ENCODE results near the gene GDF15. TPM values are rescaled to one million over a fixed set of nuclear protein-coding genes. Genes with fewer than 3 reads are reported as not detected.
A peak's percentile ranks its signal among the peaks of the same experiment; 100 is the strongest.

Gene GDF15
- total RNA-seq, 4 donors from 2014 or later = 6.8 to 11.6 (median 9.0) TPM

DNA sequence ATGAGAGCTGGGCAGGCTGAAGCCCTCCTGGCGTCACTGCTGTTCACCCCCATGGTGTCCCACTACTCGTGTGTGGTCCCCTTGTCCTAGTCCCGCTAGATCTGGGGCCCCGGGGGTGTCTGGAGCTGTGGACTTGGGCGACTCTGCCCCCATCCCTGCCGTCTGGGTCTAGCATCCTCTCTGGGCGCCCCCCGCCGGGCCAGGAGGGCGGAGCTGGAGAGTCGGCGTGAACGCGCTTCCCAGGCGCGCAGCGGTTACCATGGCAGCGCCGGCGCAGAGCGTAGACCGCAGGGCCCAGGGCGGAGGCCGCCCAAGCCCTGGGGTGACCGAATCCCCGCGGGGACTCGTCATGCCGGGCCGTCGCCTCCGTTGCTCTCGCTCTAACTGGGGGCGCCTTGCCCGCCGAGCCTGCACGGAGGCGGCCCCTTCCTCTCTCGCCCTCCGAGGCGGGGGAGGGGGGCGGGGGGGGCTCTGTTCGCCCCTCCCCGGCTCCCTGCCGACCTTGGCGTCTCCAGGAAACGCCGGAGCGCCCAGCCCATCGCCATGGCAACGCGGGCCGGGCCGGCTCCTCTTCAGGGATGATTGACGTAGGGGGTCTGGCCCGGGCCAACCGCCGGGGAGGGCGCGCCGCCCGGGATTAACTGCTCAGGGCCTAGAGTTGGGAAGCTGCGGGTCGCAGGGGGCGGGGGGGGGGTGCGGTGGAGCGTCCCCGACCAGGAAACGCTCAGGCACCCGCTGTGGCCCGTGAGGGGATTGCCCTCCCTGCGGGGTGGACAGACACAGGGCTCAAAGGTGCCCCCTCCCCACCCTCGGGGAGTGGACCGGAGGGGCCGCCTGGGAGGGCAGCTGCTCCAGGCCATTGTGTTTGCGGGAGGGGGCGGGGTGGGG lies 43.1 kb downstream of the GDF15 start:
- DNase-seq = peak; percentile 78 to 92 (median 86)
- Histone ChIP-seq H3K27me3 (no peaks in the 10 kb centered on the region), H3K36me3 (no peaks in the 10 kb centered on the region), H3K27ac (peak overlapping the region; percentile 63 to 86 (median 77)), H3K4me3 (peak overlapping the region; percentile 33 to 69 (median 52)), H3K9me3 (no peaks in the 10 kb centered on the region), H3K4me1 (peaks cover 0 to 56% (median 28%) of the 10 kb centered on the region in 4 donors)
- TF ChIP-seq POLR2A (IDR thresholded peaks at IDR 0.05) = no peak
- TF ChIP-seq, protein P1, sequence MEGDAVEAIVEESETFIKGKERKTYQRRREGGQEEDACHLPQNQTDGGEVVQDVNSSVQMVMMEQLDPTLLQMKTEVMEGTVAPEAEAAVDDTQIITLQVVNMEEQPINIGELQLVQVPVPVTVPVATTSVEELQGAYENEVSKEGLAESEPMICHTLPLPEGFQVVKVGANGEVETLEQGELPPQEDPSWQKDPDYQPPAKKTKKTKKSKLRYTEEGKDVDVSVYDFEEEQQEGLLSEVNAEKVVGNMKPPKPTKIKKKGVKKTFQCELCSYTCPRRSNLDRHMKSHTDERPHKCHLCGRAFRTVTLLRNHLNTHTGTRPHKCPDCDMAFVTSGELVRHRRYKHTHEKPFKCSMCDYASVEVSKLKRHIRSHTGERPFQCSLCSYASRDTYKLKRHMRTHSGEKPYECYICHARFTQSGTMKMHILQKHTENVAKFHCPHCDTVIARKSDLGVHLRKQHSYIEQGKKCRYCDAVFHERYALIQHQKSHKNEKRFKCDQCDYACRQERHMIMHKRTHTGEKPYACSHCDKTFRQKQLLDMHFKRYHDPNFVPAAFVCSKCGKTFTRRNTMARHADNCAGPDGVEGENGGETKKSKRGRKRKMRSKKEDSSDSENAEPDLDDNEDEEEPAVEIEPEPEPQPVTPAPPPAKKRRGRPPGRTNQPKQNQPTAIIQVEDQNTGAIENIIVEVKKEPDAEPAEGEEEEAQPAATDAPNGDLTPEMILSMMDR (IDR thresholded peaks at IDR 0.05) = no peak

DNA sequence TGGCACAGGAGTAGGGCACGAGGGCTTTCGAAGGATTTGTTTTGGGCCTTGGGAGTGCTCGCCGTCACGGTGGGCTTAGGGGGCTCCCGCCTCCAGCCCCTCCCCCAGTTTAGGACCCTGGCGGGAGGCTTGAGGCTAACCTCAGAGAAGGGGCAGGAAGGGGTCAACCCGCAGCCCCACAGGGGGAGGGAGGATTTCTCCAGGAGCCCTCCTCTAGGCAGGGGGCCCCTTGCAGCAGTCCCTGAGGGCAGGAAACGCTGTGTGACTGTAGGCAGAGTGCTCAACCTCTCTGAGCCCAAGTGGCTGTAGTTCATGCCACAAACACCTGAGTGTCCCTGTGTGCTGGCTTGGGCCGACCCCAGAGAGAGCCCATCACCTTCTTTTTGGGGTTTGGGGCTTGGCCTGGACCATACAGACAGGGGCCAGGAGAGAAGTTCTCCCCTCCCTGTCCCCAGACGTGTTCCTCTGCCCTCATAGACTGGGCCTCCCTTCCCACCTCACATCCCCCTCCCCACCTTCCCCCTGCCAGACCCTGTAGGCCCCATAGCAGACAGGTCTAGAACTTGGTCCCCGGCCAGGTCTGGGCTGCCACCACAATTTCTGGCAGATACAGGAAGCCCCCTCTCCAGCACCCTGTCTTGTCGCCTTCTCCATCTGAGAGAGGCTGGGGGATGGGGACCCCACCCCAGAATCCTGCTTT lies 43.9 kb downstream of the GDF15 start:
- TF ChIP-seq, protein P1 (IDR thresholded peaks at IDR 0.05) = no peak
- TF ChIP-seq POLR2A (IDR thresholded peaks at IDR 0.05) = no peak
- Histone ChIP-seq H3K4me1 (peaks cover 0 to 48% (median 31%) of the 10 kb centered on the region in 4 donors), H3K27me3 (no peaks in the 10 kb centered on the region), H3K27ac (peak overlapping the region; percentile 63 to 86 (median 77)), H3K36me3 (no peaks in the 10 kb centered on the region), H3K4me3 (peak overlapping the region in 3 of 4 donors; percentile 33 to 69 (median 56)), H3K9me3 (no peaks in the 10 kb centered on the region)
- peak in 1 of 3 donors; percentile 47 for DNase-seq

DNA sequence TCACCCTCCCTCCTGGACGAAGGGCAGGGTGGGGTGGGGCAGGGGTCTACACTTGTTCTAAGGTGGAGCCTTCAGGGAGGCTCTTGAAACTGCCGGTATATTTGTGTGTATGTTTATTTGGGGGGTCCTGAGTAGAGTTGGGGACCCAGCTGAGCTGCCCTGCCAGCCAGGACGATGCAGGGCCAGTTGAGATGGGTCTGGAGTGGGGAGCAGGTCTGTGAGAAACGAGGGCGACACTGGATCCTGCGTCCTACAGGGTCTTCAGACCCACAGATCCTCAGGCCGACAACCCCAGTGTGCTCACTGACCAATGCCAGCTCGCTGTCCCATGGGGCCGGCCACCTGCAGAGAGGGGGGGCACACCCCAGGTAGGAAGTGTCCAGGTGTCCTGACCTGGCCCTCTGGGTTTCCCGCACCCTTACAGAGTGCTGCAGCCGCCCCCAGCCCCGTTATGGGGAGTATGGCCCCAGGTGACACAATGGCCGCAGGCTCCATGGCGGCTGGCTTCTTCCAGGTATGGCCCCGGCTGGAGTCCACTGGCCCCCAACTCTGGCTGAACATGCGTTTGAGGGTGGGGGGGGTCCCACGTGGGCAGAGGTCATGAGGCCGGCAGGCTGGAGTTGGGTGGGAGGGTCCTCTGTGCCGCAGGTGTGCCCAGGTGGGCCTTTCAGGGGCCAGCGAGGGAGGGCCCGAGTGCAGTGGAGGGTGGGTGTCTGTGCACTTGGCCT lies 44.6 kb downstream of the GDF15 start:
- TF ChIP-seq POLR2A (IDR thresholded peaks at IDR 0.05) = no peak
- TF ChIP-seq, protein P1 (IDR thresholded peaks at IDR 0.05) = no peak
- no peaks in the 10 kb centered on the region for H3K36me3 ChIP-seq
- peaks cover 0 to 47% (median 31%) of the 10 kb centered on the region in 4 donors for H3K4me1 ChIP-seq

DNA sequence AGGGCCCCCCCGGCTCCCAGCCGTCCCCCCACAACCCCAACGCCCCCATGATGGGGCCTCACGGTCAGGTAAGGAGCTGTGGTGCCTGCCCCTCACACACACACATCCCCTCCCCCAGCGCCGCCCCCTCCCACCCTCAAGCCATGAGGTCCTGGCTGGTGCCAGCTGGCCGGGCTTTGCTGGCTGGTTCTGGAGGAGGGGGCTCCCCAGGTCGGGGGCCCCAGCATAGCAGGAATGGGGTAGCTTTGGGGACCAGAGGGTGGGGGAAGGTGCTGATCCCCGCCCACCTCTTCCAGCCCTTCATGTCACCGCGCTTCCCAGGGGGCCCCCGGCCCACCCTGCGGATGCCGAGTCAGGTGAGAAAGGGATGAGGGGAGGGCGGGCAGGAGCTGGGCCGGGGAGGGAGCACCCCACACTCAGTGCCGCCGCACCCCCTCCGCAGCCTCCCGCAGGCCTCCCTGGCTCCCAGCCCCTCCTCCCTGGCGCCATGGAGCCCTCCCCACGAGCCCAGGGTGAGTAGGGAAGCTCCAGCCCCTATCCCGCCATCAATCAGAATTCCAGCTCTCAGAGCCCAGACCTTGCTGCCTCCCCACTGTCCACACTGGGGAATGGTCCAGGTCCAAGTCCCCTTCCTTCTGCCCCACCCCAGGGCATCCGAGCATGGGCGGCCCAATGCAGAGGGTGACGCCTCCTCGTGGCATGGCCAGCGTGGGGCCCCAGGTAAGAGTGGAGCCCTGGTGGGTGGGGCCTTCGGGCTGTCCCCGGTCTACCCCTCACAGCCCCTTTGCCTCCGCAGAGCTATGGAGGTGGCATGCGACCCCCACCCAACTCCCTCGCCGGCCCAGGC lies 45.6 kb downstream of the GDF15 start:
- Histone ChIP-seq H3K36me3 (no peaks in the 10 kb centered on the region), H3K4me3 (no peak overlapping the region), H3K4me1 (peaks cover 0 to 42% (median 32%) of the 10 kb centered on the region in 4 donors), H3K27ac (no peak overlapping the region), H3K27me3 (no peaks in the 10 kb centered on the region), H3K9me3 (no peaks in the 10 kb centered on the region)
- DNase-seq = peak in 1 of 3 donors; percentile 47
- TF ChIP-seq POLR2A (IDR thresholded peaks at IDR 0.05) = no peak
- TF ChIP-seq, protein P1 (IDR thresholded peaks at IDR 0.05) = no peak

More for the DNA sequence above, 44.6 kb downstream of the GDF15 start:
- peak in 1 of 3 donors; percentile 48 for DNase-seq
- H3K9me3 ChIP-seq = no peaks in the 10 kb centered on the region
- H3K4me3 ChIP-seq = no peak overlapping the region
- no peaks in the 10 kb centered on the region for H3K27me3 ChIP-seq
- peak overlapping the region in 1 of 4 donors; percentile 83 for H3K27ac ChIP-seq

Measured in Peyer's patch (tissue), 4 donors.